ENCODE measurements around the gene METTL18. TPM values are rescaled to one million over a fixed set of nuclear protein-coding genes. Genes with fewer than 3 reads are reported as not detected.

Gene METTL18
- total RNA-seq, 1 donor from 2014 or later, result 6.1 TPM

GRCh38 chr1:169768161-169768560 lies 26.5 kb downstream of the METTL18 start:
- Histone ChIP-seq H3K4me1 (no peaks in the 10 kb centered on the region), H3K9me3 (no peaks in the 10 kb centered on the region), H3K27ac (no peak overlapping the region), H3K4me3 (no peak overlapping the region), H3K36me3 (no peaks in the 10 kb centered on the region), H3K27me3 (no peaks in the 10 kb centered on the region)
- DNase-seq (no peak), ATAC-seq (no peak)
- intact Hi-C loops (cut with DNase I), result no loop called here
- TF ChIP-seq CTCF (IDR thresholded peaks at IDR 0.05), result no peak

- intact Hi-C loops (cut with DNase I), result no loop called here
- no peak overlapping the region for H3K4me3 ChIP-seq
- no peak overlapping the region for H3K27ac ChIP-seq
- DNase-seq, result no peak
- no peak for ATAC-seq
- H3K4me1 ChIP-seq, result no peaks in the 10 kb centered on the region
- no peak for TF ChIP-seq CTCF (IDR thresholded peaks at IDR 0.05)
- H3K36me3 ChIP-seq, result no peaks in the 10 kb centered on the region
- no peaks in the 10 kb centered on the region for H3K9me3 ChIP-seq
- no peaks in the 10 kb centered on the region for H3K27me3 ChIP-seq
These were observed 29.0 kb downstream of the METTL18 start for GRCh38 chr1:169765580-169766331.

GRCh38 chr1:169764919-169765318 lies 29.8 kb downstream of the METTL18 start:
- ATAC-seq, result no peak
- intact Hi-C loops (cut with DNase I), result no loop called here
- Histone ChIP-seq H3K4me3 (no peak overlapping the region), H3K36me3 (no peaks in the 10 kb centered on the region), H3K9me3 (no peaks in the 10 kb centered on the region), H3K4me1 (no peaks in the 10 kb centered on the region), H3K27ac (no peak overlapping the region), H3K27me3 (no peaks in the 10 kb centered on the region)
- DNase-seq, result no peak
- no peak for TF ChIP-seq CTCF (IDR thresholded peaks at IDR 0.05)

GRCh38 chr1:169762699-169763098 lies 32.0 kb downstream of the METTL18 start:
- ATAC-seq, result no peak
- no peak for DNase-seq
- H3K36me3 ChIP-seq, result no peaks in the 10 kb centered on the region
- no peaks in the 10 kb centered on the region for H3K9me3 ChIP-seq
- H3K27me3 ChIP-seq, result no peaks in the 10 kb centered on the region
- no peaks in the 10 kb centered on the region for H3K4me1 ChIP-seq
- intact Hi-C loops (cut with DNase I), result no loop called here
- H3K4me3 ChIP-seq, result no peak overlapping the region
- no peak for TF ChIP-seq CTCF (IDR thresholded peaks at IDR 0.05)
- H3K27ac ChIP-seq, result no peak overlapping the region

- H3K4me3 ChIP-seq, result no peak overlapping the region
- no peaks in the 10 kb centered on the region for H3K27me3 ChIP-seq
- intact Hi-C loops (cut with DNase I), result no loop called here
These were observed 35.7 kb downstream of the METTL18 start for GRCh38 chr1:169759038-169759437.

More at GRCh38 chr1:169759038-169759437, 35.7 kb downstream of the METTL18 start:
- no peaks in the 10 kb centered on the region for H3K9me3 ChIP-seq
- DNase-seq, result no peak
- no peak for ATAC-seq
- TF ChIP-seq CTCF (IDR thresholded peaks at IDR 0.05), result no peak
- no peak overlapping the region for H3K27ac ChIP-seq
- H3K4me1 ChIP-seq, result no peaks in the 10 kb centered on the region
- H3K36me3 ChIP-seq, result no peaks in the 10 kb centered on the region
